SU-DHL-6 (cell line): Measurements from ENCODE around the gene CHMP6.

ENCODE experiments used
- CTCF ChIP-seq: fragments of 200-600 bp; sonication (generic); IDR thresholded peaks from one replicate; pipeline ENCODE4 v1.5.1; 2017; ENCODE audit warnings: antibody characterized with exemption, mild to moderate bottlenecking, low read length, moderate library complexity; ENCODE audit not compliant: insufficient read depth, poor library complexity, severe bottlenecking
- EZH2phosphoT487 ChIP-seq: fragments of 200-600 bp; sonication (generic), shearing (Covaris generic); conservative IDR thresholded peaks from 2 replicates; pipeline ENCODE4 v1.6.1; 2018; ENCODE audit warnings: mild to moderate bottlenecking, antibody characterized with exemption, low read length, moderate library complexity, mixed read lengths

- TF ChIP-seq CTCF = no peak
- TF ChIP-seq EZH2phosphoT487 = no peak
Measured at GRCh38 chr17:81037798-81038733, 46.4 kb downstream of the CHMP6 start.
